Neural progenitor cell (in vitro differentiated cells): Measurements from ENCODE around the gene RSPO3. TPM values are rescaled to one million over a fixed set of nuclear protein-coding genes. Genes with fewer than 3 reads are reported as not detected.

Source experiments
- DNase-seq: peaks from one replicate; pipeline ENCODE4 v3.0.0-alpha.2; 2016; ENCODE audit warnings: low spot score
- H2AFZ ChIP-seq: fragments of 200-600 bp; sonication (generic); replicated peaks from 2 replicates; pipeline ENCODE4 v1.6.1; 2016; ENCODE audit warnings: antibody characterized with exemption
- H3F3A ChIP-seq: fragments of 200-600 bp; sonication (generic); 2 replicates; pipeline ENCODE4 v1.6.1; 2016; ENCODE audit warnings: antibody characterized with exemption, low read depth
- H3K27ac ChIP-seq: fragments of 200-600 bp; sonication (generic); 2 replicates; pipeline ENCODE4 v1.5.1; 2016; ENCODE audit warnings: mild to moderate bottlenecking
- H3K27me3 ChIP-seq: fragments of 200-600 bp; sonication (generic); 2 replicates; pipeline ENCODE4 v1.6.1; 2016; ENCODE audit warnings: mild to moderate bottlenecking, moderate library complexity
- H3K36me3 ChIP-seq: fragments of 200-600 bp; sonication (generic); 2 replicates; pipeline ENCODE4 v1.5.1; 2016
- H3K4me1 ChIP-seq: fragments of 200-600 bp; sonication (generic); 2 replicates; pipeline ENCODE4 v1.6.1; 2016; ENCODE audit warnings: mixed run types
- H3K4me2 ChIP-seq: fragments of 200-600 bp; sonication (generic); 2 replicates; pipeline ENCODE4 v1.6.1; 2016
- H3K4me3 ChIP-seq: fragments of 200-600 bp; sonication (generic); 2 replicates; pipeline ENCODE4 v1.5.1; 2016
- H3K79me2 ChIP-seq: fragments of 200-600 bp; sonication (generic); 2 replicates; pipeline ENCODE4 v1.6.1; 2016; ENCODE audit warnings: low read depth
- H3K9ac ChIP-seq: fragments of 200-600 bp; sonication (generic); 2 replicates; pipeline ENCODE4 v1.6.1; 2016
- H3K9me3 ChIP-seq: fragments of 200-600 bp; sonication (generic); 2 replicates; pipeline ENCODE4 v1.5.1; 2016; ENCODE audit warnings: low read depth
- H4K20me1 ChIP-seq: fragments of 200-600 bp; sonication (generic); 2 replicates; pipeline ENCODE4 v1.6.1; 2016; ENCODE audit warnings: low read depth
- H3K27ac Mint-ChIP-seq: 3 replicates; pipeline ENCODE4 v1.8.0; 2021; ENCODE audit warnings: mixed read lengths
- H3K27me3 Mint-ChIP-seq: 2 replicates; pipeline ENCODE4 v1.8.0; 2022; ENCODE audit warnings: low read depth, mild to moderate bottlenecking, inconsistent platforms, moderate library complexity, mixed read lengths; ENCODE audit not compliant: insufficient read depth
- H3K36me3 Mint-ChIP-seq: 3 replicates; pipeline ENCODE4 v1.8.0; 2021; ENCODE audit warnings: mixed read lengths
- H3K4me1 Mint-ChIP-seq: 3 replicates; pipeline ENCODE4 v1.8.0; 2021; ENCODE audit warnings: mixed read lengths
- H3K4me3 Mint-ChIP-seq: 3 replicates; pipeline ENCODE4 v1.8.0; 2021; ENCODE audit warnings: mild to moderate bottlenecking, moderate library complexity, mixed read lengths
- H3K9me3 Mint-ChIP-seq: 3 replicates; pipeline ENCODE4 v1.8.0; 2020; ENCODE audit warnings: mixed read lengths
- EZH2 ChIP-seq: fragments of 200-600 bp; sonication (generic); IDR thresholded peaks from 2 replicates; pipeline ENCODE4 v1.6.1; 2017; ENCODE audit warnings: antibody characterized with exemption, mild to moderate bottlenecking, moderate library complexity
- EZH2phosphoT487 ChIP-seq: fragments of 200-600 bp; sonication (generic); IDR thresholded peaks from 2 replicates; pipeline ENCODE4 v1.6.1; 2017; ENCODE audit warnings: antibody characterized with exemption
- total RNA-seq: library from RNA; depleted of rRNA; stranded (reverse); fragments of >200 nt; gene quantifications from 2 replicates; pipeline ENCODE4 v1.2.3, GENCODE V29; 2015; ENCODE audit warnings: low replicate concordance
- TF ChIP-seq, protein P1 (sequence below): fragments of 200-600 bp; sonication (generic); IDR thresholded peaks from 2 replicates; pipeline ENCODE4 v1.5.1; 2017; ENCODE audit warnings: antibody characterized with exemption, mild to moderate bottlenecking

RSPO3 gene
- total RNA-seq, 1 donor from 2014 or later, result 2.4 TPM

DNA sequence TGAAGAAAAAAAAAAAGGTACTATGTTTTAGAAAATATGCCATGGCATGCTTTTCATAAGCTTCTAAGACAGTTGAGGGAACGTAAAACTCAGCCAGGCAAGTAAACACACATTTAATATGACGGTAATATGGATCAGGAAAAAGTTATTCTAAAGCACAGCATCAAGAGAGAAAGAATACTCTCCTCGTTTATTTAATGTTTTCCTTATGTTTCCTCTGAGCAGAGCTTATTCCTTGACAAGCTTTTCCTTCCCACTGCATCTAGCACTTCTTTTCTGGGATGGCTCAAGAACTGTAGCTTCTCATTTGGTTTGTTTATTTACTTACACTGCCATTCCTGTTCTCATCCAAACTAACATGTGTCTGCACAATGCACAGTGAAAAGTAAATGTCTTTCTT lies 2.7 kb upstream of the RSPO3 start:
- Mint-ChIP-seq H3K4me1 (peaks cover 17% of the 10 kb centered on the region), H3K9me3 (no peaks in the 10 kb centered on the region), H3K36me3 (no peaks in the 10 kb centered on the region), H3K4me3 (peak overlapping the region; percentile 91), H3K27ac (no peak overlapping the region), H3K27me3 (peaks cover 9% of the 10 kb centered on the region)
- Histone ChIP-seq H3K79me2 (no peaks in the 10 kb centered on the region), H3K4me1 (peaks cover 18% of the 10 kb centered on the region), H3K9me3 (no peaks in the 10 kb centered on the region), H3K27me3 (peaks cover 63% of the 10 kb centered on the region), H3K9ac (no peak overlapping the region), H3K27ac (no peak overlapping the region), H3K36me3 (no peaks in the 10 kb centered on the region), H3K4me2 (no peak overlapping the region), H3K4me3 (no peak overlapping the region), H4K20me1 (no peaks in the 10 kb centered on the region), H3F3A (no peaks in the 10 kb centered on the region), H2AFZ (no peak overlapping the region)
- TF ChIP-seq, protein P1, sequence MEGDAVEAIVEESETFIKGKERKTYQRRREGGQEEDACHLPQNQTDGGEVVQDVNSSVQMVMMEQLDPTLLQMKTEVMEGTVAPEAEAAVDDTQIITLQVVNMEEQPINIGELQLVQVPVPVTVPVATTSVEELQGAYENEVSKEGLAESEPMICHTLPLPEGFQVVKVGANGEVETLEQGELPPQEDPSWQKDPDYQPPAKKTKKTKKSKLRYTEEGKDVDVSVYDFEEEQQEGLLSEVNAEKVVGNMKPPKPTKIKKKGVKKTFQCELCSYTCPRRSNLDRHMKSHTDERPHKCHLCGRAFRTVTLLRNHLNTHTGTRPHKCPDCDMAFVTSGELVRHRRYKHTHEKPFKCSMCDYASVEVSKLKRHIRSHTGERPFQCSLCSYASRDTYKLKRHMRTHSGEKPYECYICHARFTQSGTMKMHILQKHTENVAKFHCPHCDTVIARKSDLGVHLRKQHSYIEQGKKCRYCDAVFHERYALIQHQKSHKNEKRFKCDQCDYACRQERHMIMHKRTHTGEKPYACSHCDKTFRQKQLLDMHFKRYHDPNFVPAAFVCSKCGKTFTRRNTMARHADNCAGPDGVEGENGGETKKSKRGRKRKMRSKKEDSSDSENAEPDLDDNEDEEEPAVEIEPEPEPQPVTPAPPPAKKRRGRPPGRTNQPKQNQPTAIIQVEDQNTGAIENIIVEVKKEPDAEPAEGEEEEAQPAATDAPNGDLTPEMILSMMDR, result no peak
- no peak for TF ChIP-seq EZH2
- TF ChIP-seq EZH2phosphoT487, result no peak
- no peak for DNase-seq

DNA sequence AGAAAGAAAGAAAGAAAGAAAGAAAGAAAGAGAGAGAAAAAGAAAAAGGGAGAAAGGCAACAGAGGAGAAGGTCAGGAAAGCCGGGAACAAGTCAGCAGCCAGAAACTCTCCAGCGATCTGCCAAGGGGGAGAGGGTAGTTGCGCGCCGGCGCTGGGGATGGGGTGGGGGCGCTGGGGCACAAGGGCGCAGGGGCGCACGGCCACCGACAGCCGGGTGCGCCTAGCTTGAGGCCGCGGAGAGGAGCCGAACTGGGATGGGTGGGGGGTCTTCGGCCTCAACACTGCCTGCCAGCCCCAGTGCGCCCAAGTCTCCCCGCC lies 533 bp upstream of the RSPO3 start:
- Mint-ChIP-seq H3K4me3 (peak overlapping the region; percentile 91), H3K36me3 (no peaks in the 10 kb centered on the region), H3K27me3 (peaks cover 9% of the 10 kb centered on the region), H3K9me3 (no peaks in the 10 kb centered on the region), H3K4me1 (peaks cover 23% of the 10 kb centered on the region), H3K27ac (peak overlapping the region; percentile 16)
- peak overlapping the region; percentile 75 for H2AFZ ChIP-seq
- H3K9ac ChIP-seq, result no peak overlapping the region
- DNase-seq, result no peak
- TF ChIP-seq EZH2 (no peak), EZH2phosphoT487 (no peak)
- TF ChIP-seq, protein P1, result no peak
- H3K27ac ChIP-seq, result no peak overlapping the region
- no peaks in the 10 kb centered on the region for H3K79me2 ChIP-seq
- no peaks in the 10 kb centered on the region for H3K9me3 ChIP-seq
- peaks cover 85% of the 10 kb centered on the region for H3K27me3 ChIP-seq
- peak overlapping the region; percentile 67 for H3K4me3 ChIP-seq
- H4K20me1 ChIP-seq, result no peaks in the 10 kb centered on the region
- H3K4me2 ChIP-seq, result peak overlapping the region; percentile 99
- H3K36me3 ChIP-seq, result no peaks in the 10 kb centered on the region
- peaks cover 21% of the 10 kb centered on the region for H3K4me1 ChIP-seq
- no peaks in the 10 kb centered on the region for H3F3A ChIP-seq

DNA sequence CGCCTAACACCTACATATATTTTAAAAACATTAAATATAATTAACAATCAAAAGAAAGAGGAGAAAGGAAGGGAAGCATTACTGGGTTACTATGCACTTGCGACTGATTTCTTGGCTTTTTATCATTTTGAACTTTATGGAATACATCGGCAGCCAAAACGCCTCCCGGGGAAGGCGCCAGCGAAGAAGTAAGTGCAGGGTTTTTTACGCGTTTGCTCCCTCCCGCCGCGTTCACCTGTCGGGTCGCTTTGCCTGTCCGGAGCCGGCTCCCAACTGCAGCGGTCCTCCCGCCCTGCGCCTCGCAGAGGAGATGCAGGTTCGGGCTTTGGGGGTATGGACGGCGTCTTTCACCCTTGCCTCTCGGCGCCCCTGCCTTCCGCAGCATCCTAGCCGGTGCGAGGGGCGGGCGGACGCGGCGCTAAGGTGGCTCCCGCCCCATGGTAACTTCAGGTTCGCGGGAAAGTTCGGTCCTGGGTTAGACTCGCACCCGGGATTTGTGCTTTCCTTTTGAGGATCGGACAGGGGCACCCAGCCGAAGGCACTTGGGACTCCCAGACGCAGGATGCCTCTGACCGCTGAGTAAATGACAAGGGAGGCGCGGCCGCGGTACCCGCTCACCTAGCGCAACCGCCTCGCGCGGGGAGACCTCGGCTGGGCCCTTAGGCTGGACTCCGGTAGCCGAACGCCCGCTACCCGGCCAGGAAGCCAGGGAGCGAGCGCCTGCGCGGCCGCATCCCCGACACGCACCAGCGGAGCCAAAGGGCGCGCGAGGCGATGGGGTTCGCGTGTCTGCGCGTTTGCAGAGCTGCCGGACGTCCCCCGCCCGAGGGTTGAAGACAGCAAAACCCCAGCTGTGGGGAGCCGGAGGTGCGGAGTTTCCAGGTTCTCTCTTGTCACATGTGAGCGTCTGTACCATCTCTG lies 891 bp downstream of the RSPO3 start:
- Histone ChIP-seq H3K79me2 (no peaks in the 10 kb centered on the region), H3K9ac (no peak overlapping the region), H3K4me3 (peak overlapping the region; percentile 67), H3K4me1 (peaks cover 21% of the 10 kb centered on the region), H3K27ac (no peak overlapping the region), H3K4me2 (peak overlapping the region; percentile 99), H3K9me3 (no peaks in the 10 kb centered on the region), H4K20me1 (no peaks in the 10 kb centered on the region), H3K36me3 (no peaks in the 10 kb centered on the region), H3F3A (no peaks in the 10 kb centered on the region), H3K27me3 (peaks cover 99% of the 10 kb centered on the region), H2AFZ (peak overlapping the region; percentile 59)
- Mint-ChIP-seq H3K4me3 (peak overlapping the region; percentile 97), H3K27me3 (peaks cover 9% of the 10 kb centered on the region), H3K36me3 (peaks cover 2% of the 10 kb centered on the region), H3K27ac (peak overlapping the region; percentile 85), H3K4me1 (peaks cover 28% of the 10 kb centered on the region), H3K9me3 (no peaks in the 10 kb centered on the region)
- DNase-seq, result peak; percentile 69
- TF ChIP-seq EZH2, result peak; percentile 94
- TF ChIP-seq EZH2phosphoT487, result peak; percentile 86
- TF ChIP-seq, protein P1, result no peak
